ENCODE results near the gene KRTAP9-2. TPM values are rescaled to one million over a fixed set of nuclear protein-coding genes. Genes with fewer than 3 reads are reported as not detected.
"Not testable (repeated sequence)": the region's sequence is repeated elsewhere in the genome, so short reads cannot be mapped to it uniquely, and the experiment has no call there.

The KRTAP9-2 gene
- total RNA-seq, 4 donors from 2014 or later, result not detected

DNA sequence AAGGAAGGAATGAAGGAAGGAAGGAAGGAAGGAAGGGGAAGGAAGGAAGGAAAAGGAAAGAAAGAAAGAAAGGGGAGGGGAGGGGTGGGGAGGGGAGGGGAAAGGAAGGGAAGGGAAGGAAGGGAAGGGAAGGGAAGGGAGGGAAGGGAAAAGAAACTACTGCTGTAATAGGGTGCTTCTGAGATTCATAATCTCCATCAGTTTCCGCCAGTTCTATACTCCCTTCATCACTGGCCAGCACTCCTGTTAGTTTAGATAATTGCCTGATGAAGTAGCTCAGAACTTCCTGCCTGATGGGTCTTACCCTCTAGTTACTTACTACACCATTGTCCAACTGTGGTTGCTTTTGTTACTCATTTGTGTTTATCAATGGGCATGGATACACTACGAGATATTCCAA is 36.8 kb downstream of the KRTAP9-2 start:
- no peaks in the 10 kb centered on the region for H3K9me3 ChIP-seq
- in situ Hi-C loops (cut with MboI; ENCODE audit: low sequenced_read_pairs in 4 of 4), result loop anchor here in 1 of 4 donors (25.0 kb wide), 1 partner anchor 101 kb away; the partner anchor contains the start of genes KRTAP4-3 and KRTAP4-4
- no peak overlapping the region for H3K27ac ChIP-seq
- intact Hi-C loops (cut with DNase I; ENCODE audit: low total_unique reads), result no loop called here
- H3K36me3 ChIP-seq, result no peaks in the 10 kb centered on the region
- H3K4me3 ChIP-seq, result no peak overlapping the region
- TF ChIP-seq POLR2A (IDR thresholded peaks at IDR 0.05), result no peak
- TF ChIP-seq, protein P1, sequence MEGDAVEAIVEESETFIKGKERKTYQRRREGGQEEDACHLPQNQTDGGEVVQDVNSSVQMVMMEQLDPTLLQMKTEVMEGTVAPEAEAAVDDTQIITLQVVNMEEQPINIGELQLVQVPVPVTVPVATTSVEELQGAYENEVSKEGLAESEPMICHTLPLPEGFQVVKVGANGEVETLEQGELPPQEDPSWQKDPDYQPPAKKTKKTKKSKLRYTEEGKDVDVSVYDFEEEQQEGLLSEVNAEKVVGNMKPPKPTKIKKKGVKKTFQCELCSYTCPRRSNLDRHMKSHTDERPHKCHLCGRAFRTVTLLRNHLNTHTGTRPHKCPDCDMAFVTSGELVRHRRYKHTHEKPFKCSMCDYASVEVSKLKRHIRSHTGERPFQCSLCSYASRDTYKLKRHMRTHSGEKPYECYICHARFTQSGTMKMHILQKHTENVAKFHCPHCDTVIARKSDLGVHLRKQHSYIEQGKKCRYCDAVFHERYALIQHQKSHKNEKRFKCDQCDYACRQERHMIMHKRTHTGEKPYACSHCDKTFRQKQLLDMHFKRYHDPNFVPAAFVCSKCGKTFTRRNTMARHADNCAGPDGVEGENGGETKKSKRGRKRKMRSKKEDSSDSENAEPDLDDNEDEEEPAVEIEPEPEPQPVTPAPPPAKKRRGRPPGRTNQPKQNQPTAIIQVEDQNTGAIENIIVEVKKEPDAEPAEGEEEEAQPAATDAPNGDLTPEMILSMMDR (IDR thresholded peaks at IDR 0.05 in 4 of 5, conservative IDR thresholded peaks at IDR 0.05 in 1 of 5), result no peak
- ATAC-seq, result no peak
- DNase-seq, result no peak
- H3K4me1 ChIP-seq, result no peaks in the 10 kb centered on the region
- H3K27me3 ChIP-seq, result peaks cover 0 to 14% (median 0%) of the 10 kb centered on the region in 3 donors

DNA sequence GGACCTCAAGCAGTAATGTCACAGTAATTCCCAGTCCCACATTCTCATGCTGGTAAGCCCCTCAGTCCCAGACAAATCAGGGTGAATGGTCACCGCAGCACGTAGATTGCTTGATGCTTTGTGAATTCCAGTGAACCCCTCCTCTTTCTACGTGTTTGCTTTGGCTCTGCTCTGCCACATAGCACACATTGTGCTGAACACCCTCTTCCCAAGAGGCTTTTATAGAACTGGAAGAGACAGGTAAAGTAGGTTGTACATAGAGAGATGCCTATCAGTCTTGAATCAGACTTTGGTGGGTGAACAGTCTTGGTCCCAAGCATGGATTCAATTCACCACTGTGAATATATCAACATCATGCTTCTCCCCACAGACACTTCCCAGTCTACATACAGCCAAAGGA is 38.2 kb downstream of the KRTAP9-2 start:
- Histone ChIP-seq H3K9me3 (no peaks in the 10 kb centered on the region), H3K4me3 (no peak overlapping the region), H3K36me3 (no peaks in the 10 kb centered on the region), H3K4me1 (no peaks in the 10 kb centered on the region), H3K27ac (no peak overlapping the region), H3K27me3 (peaks cover 0 to 3% (median 0%) of the 10 kb centered on the region in 3 donors)
- DNase-seq (no peak), ATAC-seq (no peak)
- in situ Hi-C loops (cut with MboI; ENCODE audit: low sequenced_read_pairs in 4 of 4), result loop anchor here in 1 of 4 donors (25.0 kb wide), 1 partner anchor 102 kb away; the partner anchor contains the start of genes KRTAP4-3 and KRTAP4-4
- intact Hi-C loops (cut with DNase I; ENCODE audit: low total_unique reads), result no loop called here
- TF ChIP-seq POLR2A (IDR thresholded peaks at IDR 0.05), result no peak
- TF ChIP-seq, protein P1 (IDR thresholded peaks at IDR 0.05 in 4 of 5, conservative IDR thresholded peaks at IDR 0.05 in 1 of 5), result no peak

DNA sequence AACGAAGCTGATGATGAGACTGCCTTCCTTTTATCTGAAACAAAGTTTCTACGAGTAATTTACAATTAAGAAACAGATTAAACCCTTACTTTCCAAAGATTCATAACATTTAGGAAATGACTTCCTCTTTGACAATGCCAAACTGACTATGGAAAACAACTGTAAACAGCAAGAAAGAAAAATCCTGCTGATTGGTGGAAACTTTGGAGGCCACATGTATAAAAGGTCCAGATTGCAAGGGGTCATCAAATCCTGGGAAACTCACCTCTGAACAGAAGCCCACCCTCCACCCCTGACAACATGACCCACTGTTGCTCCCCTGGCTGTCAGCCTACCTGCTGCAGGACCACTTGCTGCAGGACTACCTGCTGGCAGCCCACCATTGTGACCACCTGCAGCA is 38.6 kb downstream of the KRTAP9-2 start, which contains the start of gene KRTAP9-6:
Gene KRTAP9-6, plus strand, starts transcription at position 301 of the 400 bp plus-strand sequence. Its CDS starts 0 bp downstream, at position 301.
- DNase-seq (no peak), ATAC-seq (no peak)
- Histone ChIP-seq H3K4me1 (no peaks in the 10 kb centered on the region), H3K4me3 (no peak within 1 kb of the TSS), H3K36me3 (no peaks in the 10 kb centered on the region), H3K9me3 (no peaks in the 10 kb centered on the region), H3K27ac (no peak within 1 kb of the TSS), H3K27me3 (peaks cover 0 to 3% (median 0%) of the 10 kb centered on the region in 3 donors)
- in situ Hi-C loops (cut with MboI; ENCODE audit: low sequenced_read_pairs in 4 of 4) (loop anchor here in 1 of 4 donors (25.0 kb wide), 1 partner anchor 103 kb away; the partner anchor contains the start of genes KRTAP4-3 and KRTAP4-4), intact Hi-C loops (cut with DNase I; ENCODE audit: low total_unique reads) (no loop called here)
- TF ChIP-seq, protein P1 (IDR thresholded peaks at IDR 0.05 in 4 of 5, conservative IDR thresholded peaks at IDR 0.05 in 1 of 5), result no peak
- no peak for TF ChIP-seq POLR2A (IDR thresholded peaks at IDR 0.05)

DNA sequence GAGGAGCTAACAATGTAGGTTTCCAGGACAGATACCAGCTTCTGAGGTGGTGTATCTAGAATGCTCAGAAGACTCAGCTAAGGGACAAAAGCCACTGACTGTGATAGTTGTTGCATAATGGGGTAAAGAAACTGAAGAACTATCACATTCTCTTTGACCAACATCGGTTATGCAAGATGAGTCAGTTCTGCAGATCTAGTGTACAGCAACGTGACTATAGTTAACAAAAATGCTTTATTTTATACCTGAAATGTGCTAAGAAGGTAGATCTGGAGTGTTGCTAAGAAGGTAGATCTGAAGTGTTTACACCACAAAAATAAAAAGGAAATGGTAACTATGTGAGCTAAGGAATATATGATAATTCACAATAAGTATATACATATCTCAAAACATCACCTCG is 41.3 kb downstream of the KRTAP9-2 start:
- no peaks in the 10 kb centered on the region for H3K9me3 ChIP-seq
- in situ Hi-C loops (cut with MboI; ENCODE audit: low sequenced_read_pairs in 4 of 4) (loop anchor here in 1 of 4 donors (25.0 kb wide), 1 partner anchor 105 kb away; the partner anchor contains the start of genes KRTAP4-3 and KRTAP4-4), intact Hi-C loops (cut with DNase I; ENCODE audit: low total_unique reads) (no loop called here)
- H3K4me3 ChIP-seq, result no peak overlapping the region
- H3K27ac ChIP-seq, result no peak overlapping the region
- no peaks in the 10 kb centered on the region for H3K36me3 ChIP-seq
- DNase-seq, result no peak
- TF ChIP-seq, protein P1 (IDR thresholded peaks at IDR 0.05 in 4 of 5, conservative IDR thresholded peaks at IDR 0.05 in 1 of 5), result no peak
- TF ChIP-seq POLR2A (IDR thresholded peaks at IDR 0.05), result no peak
- no peaks in the 10 kb centered on the region for H3K27me3 ChIP-seq
- H3K4me1 ChIP-seq, result no peaks in the 10 kb centered on the region
- ATAC-seq, result no peak

DNA sequence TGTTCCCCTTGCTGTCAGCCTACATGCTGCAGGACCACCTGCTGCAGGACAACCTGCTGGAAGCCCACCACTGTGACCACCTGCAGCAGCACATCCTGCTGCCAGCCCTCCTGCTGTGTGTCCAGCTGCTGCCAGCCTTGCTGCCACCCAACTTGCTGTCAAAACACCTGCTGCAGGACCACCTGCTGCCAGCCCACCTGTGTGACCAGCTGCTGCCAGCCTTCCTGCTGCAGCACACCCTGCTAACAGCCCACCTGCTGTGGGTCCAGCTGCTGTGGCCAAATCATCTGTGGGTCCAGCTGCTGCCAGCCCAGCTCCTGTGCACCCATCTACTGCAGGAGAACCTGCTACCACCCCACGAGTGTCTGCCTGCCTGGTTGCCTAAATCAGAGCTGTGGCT is 44.9 kb downstream of the KRTAP9-2 start:
- DNase-seq; ATAC-seq; H3K4me1 ChIP-seq; intact Hi-C loops (cut with DNase I; ENCODE audit: low total_unique reads); H3K9me3 ChIP-seq; H3K36me3 ChIP-seq; H3K27me3 ChIP-seq; H3K4me3 ChIP-seq; H3K27ac ChIP-seq: not testable (repeated sequence)
- in situ Hi-C loops (cut with MboI; ENCODE audit: low sequenced_read_pairs in 4 of 4), result loop anchor here in 1 of 4 donors (25.0 kb wide), 1 partner anchor 109 kb away; the partner anchor contains the start of genes KRTAP4-3 and KRTAP4-4

Data from gastrocnemius medialis (tissue), 4 donors.